Right lobe of liver (tissue), 6 donors: ENCODE results near the gene AGRN. TPM values are rescaled to one million over a fixed set of nuclear protein-coding genes. Genes with fewer than 3 reads are reported as not detected.

Experiments
- ATAC-seq, 4 donors: fragments of 200-7000 bp; cut with Tn5 transposase; one replicate each; pipeline ENCODE4 v1.9.1; 2020; ENCODE audit warnings: mild to moderate bottlenecking in 4 of 4, moderate library complexity in 4 of 4
- DNase-seq, 3 donors: peaks; one replicate each; pipeline ENCODE4 v3.0.0-alpha.2; 2020
- H3K27ac ChIP-seq, 3 donors: fragments of 200-600 bp; one replicate each; pipeline ENCODE4 v1.8.0; 2022
- H3K27me3 ChIP-seq, 2 donors: fragments of 200-600 bp; one replicate each; pipeline ENCODE4 v1.8.0; 2022
- H3K36me3 ChIP-seq, 4 donors: fragments of 200-600 bp; sonication (generic) in 1 of 4; one replicate each; pipeline versions ENCODE4 v1.5.1 to v1.8.0; 2017 to 2022; ENCODE audit warnings: control low read depth in 1 of 4
- H3K4me1 ChIP-seq, 4 donors: fragments of 200-600 bp; sonication (generic) in 1 of 4; one replicate each; pipeline versions ENCODE4 v1.5.1 to v1.8.0; 2017 to 2022; ENCODE audit warnings: control low read depth in 1 of 4
- H3K4me3 ChIP-seq, 3 donors: fragments of 200-600 bp; one replicate each; pipeline ENCODE4 v1.8.0; 2022
- H3K9me3 ChIP-seq, 4 donors: fragments of 200-600 bp; sonication (generic) in 1 of 4; one replicate each; pipeline versions ENCODE4 v1.5.1 to v1.8.0; 2017 to 2022; ENCODE audit warnings: control low read depth in 1 of 4
- POLR2A ChIP-seq: fragments of 450-650 bp; IDR thresholded peaks from one replicate; pipeline ENCODE4 v1.6.1; 2017; ENCODE audit warnings: antibody characterized with exemption, mild to moderate bottlenecking
- WGBS: methylation state at CpG from one replicate; pipeline ENCODE4 v1.1.6; 2018; ENCODE audit warnings: low coverage, low lambda C conversion rate; ENCODE audit not compliant: insufficient coverage; ENCODE audit errors: missing lambda C conversion rate; 5-methylcytosine and 5-hydroxymethylcytosine counted together
- intact Hi-C, 2 donors: fragments of 100-400 bp; cut with DNase I; formaldehyde crosslinking; loops; one replicate each; pipeline versions ENCODE4 v1.11.2 to v1.14.1; 2022
- total RNA-seq, 6 experiments: library from RNA; depleted of rRNA in 2 of 6; stranded (reverse); fragments of >200 nt in 2 of 6; fragmentation: NEBNext Ultra II Directional in 3 of 6; extraction: Animal tissue kit (Norgen Biotek cat#: 25700) in 3 of 6; gene quantifications; one replicate each; pipeline versions ENCODE4 v1.1.0 to v1.2.4, GENCODE V29; 2016 to 2023
- TF ChIP-seq, protein P1 (sequence below), 4 donors: fragments of 200-600 bp in 3 of 4; fragments of 450-650 bp in 1 of 4; IDR thresholded peaks; one replicate each; pipeline versions ENCODE4 v1.5.1 to v1.8.0; 2016 to 2022; ENCODE audit warnings: antibody characterized with exemption in 4 of 4, mild to moderate bottlenecking in 2 of 4
- donor health status: DM: no; HTN: yes; CAD: no.
- donor health status: DM: no; HTN: no; CAD: no.
- donor health status: DM: no; HTN: no; CAD: no.
- donor health status: DM: no; HTN: yes; CAD: no.
- donor health status: DM: no; HTN: yes; CAD: no.

AGRN gene
- total RNA-seq, 6 experiments from 2014 or later = 14.2 to 44.5 (median 35.2) TPM

DNA sequence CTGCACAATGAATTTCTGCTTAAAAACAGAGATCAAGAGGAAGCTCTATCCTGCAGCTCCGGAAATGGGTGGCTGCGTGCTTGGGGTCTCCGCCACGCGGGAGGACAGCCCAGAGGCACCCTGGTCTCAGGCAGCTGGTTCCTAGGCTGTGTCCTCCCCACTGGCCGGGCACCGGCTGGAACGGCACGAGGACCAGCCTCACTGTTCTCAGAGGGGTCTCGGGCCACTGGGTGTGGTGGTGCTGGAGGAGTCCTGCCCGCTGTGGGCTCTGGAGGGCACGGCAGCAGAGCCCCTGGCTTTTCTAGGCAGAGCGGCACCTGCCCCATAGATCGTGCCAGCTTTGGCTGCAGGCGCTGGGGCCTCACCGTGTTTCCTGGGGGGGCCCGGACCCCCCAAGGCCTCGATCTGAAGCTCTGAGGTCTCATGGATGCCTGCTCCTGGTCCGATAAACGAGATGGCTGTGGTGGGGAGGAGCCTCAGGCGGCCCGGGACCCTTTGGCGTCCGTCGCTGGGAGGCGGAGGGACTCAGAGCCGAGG is 62.4 kb downstream of the AGRN start:
- intact Hi-C loops = no loop called here
- ATAC-seq (no peak), DNase-seq (peak in 2 of 3 donors; percentile 37 to 38)
- WGBS = no CpG with 5 or more reads among the region's 27 CpGs
- Histone ChIP-seq H3K36me3 (no peaks in the 10 kb centered on the region), H3K9me3 (no peaks in the 10 kb centered on the region), H3K27ac (no peak overlapping the region), H3K4me3 (no peak overlapping the region), H3K4me1 (peaks cover 0 to 11% (median 7%) of the 10 kb centered on the region in 4 donors), H3K27me3 (no peaks in the 10 kb centered on the region)
- TF ChIP-seq, protein P1, sequence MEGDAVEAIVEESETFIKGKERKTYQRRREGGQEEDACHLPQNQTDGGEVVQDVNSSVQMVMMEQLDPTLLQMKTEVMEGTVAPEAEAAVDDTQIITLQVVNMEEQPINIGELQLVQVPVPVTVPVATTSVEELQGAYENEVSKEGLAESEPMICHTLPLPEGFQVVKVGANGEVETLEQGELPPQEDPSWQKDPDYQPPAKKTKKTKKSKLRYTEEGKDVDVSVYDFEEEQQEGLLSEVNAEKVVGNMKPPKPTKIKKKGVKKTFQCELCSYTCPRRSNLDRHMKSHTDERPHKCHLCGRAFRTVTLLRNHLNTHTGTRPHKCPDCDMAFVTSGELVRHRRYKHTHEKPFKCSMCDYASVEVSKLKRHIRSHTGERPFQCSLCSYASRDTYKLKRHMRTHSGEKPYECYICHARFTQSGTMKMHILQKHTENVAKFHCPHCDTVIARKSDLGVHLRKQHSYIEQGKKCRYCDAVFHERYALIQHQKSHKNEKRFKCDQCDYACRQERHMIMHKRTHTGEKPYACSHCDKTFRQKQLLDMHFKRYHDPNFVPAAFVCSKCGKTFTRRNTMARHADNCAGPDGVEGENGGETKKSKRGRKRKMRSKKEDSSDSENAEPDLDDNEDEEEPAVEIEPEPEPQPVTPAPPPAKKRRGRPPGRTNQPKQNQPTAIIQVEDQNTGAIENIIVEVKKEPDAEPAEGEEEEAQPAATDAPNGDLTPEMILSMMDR (IDR thresholded peaks at IDR 0.05) = no peak
- TF ChIP-seq POLR2A = no peak

DNA sequence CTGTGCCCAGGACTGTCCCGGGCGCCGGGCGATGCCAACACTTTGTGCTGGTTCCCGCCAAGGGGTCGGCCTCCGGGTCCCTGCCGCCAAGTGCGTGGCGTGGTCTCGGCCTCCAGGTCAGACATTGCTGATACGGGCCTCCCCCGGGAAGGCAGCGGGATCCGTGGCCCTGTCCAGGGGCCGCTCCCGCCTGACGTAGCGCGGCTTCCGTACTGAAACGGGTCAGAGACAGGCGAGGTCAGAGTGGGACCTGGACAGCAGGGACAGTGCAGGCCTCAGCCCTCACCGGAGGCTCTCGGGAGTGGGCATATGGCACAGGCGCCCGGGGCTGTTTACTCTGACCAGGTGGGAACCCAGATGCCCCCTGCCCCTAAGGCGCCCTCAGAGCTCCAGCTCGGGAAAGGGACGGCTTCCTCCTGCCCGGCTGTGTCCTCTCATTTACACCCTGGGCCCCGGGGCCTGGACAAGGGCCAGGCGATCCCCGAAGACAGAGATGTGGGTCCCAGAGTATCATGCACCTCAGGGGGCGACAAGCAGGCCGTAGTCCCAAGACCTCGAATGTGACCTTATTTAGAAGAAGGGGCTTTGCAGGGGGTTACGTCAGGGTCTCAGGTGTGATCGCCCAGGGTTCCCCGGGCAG is 63.0 kb downstream of the AGRN start:
- intact Hi-C loops = no loop called here
- Histone ChIP-seq H3K9me3 (no peaks in the 10 kb centered on the region), H3K27me3 (no peaks in the 10 kb centered on the region), H3K4me3 (no peak overlapping the region), H3K4me1 (peaks cover 0 to 11% (median 7%) of the 10 kb centered on the region in 4 donors), H3K36me3 (no peaks in the 10 kb centered on the region), H3K27ac (no peak overlapping the region)
- ATAC-seq (no peak), DNase-seq (peak in 2 of 3 donors; percentile 20 to 46)
- no peak for TF ChIP-seq POLR2A
- TF ChIP-seq, protein P1 (IDR thresholded peaks at IDR 0.05) = no peak
- 95% methylated on average over 4 of the region's 40 CpGs for WGBS

DNA sequence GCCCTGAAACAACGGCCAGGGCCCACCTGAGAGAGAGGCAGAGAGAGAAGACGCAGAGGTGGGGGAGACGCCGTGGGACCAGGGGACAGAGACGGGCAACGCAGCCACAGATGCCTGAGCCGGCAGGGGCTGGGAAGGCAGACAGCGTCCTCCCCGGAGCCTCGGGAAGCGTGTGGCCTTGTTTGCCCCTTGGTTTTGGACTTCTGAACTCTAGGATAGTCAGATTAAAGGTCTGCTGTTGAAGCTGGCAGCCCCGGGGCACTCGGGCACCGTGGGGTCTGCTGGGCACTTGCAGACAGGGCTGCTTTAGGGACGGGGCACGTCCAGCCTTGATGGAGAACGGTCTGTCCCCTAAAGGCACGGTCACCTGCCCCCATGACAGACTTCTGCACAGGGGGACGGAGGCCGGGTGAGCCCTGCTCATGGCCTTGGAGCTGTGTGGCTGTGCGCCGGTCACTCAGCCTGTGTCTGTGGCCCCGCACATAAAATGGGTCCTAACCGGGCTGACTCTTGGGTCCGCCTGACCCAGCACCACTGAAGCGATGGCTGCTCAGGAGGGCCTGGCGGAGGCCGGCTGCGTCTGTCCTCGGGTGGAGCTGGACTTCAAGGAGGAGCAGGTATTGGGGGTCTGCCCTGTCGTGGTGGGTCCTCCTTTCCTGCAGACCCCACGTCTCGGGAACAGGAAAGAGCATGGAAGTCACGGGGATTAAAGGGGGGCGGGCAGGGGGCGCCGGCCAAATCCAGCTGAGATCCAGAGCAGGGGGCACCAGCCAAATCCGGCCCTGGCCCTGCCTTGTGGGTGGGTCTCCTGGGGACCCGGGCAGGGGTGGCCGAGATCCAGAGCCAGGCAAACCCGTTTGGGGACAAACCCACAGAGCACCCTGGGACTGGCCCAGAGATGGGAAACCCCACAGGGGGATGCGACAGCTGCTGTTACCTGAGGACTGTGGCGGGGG is 63.8 kb downstream of the AGRN start:
- H3K9me3 ChIP-seq = no peaks in the 10 kb centered on the region
- no peak for TF ChIP-seq POLR2A
- TF ChIP-seq, protein P1 (IDR thresholded peaks at IDR 0.05) = no peak
- WGBS = 95% methylated on average over 8 of the region's 43 CpGs
- no peak overlapping the region for H3K4me3 ChIP-seq
- ATAC-seq (no peak), DNase-seq (peak in 1 of 3 donors; percentile 43)
- intact Hi-C loops = no loop called here
- no peak overlapping the region for H3K27ac ChIP-seq
- H3K27me3 ChIP-seq = no peaks in the 10 kb centered on the region
- no peaks in the 10 kb centered on the region for H3K36me3 ChIP-seq
- H3K4me1 ChIP-seq = peaks cover 0 to 11% (median 7%) of the 10 kb centered on the region in 4 donors

DNA sequence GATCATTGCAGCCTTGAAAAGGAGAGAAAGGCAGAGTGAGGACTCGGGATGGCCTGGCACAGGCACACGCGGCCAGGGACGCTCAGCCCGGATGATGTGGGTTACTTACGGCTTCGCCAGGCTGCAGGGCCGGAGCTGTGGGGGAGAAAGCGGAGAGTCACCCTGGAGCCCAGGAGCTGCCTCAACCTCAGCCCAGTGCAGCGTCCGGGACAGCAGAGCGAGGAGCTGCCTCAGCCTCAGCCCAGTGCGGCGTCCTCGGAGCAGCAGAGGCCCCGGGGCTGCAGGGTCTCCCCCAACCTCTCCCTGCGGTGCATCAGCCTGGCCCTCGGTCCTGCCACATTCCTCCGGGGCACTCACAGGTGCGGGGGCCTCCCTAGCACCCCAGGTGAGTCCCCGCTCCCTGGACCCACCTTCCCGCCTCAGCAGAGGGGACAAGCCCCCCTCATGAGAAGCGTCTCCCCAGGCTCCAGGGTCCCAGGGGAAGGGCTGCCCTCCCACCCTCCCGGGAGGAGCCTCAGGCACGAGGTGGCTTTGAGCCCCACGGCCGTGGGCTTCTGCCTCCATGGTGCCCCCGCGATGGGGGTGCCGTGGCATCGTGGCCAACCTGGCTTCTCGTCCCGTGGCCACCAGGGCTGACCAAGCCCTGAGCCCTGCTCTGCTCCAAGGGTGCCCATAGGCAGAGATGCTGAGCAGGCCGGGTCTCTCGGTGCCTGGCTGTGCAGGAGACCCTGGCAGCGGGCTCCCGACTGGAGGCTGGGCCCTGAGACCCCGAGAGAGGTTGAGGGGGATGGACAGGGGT is 64.7 kb downstream of the AGRN start:
- TF ChIP-seq, protein P1 (IDR thresholded peaks at IDR 0.05) = no peak
- TF ChIP-seq POLR2A = no peak
- H3K4me3 ChIP-seq = no peak overlapping the region
- ATAC-seq = no peak
- no peaks in the 10 kb centered on the region for H3K27me3 ChIP-seq
- DNase-seq = peak in 1 of 3 donors; percentile 52
- no peaks in the 10 kb centered on the region for H3K36me3 ChIP-seq
- H3K4me1 ChIP-seq = peaks cover 0 to 8% (median 5%) of the 10 kb centered on the region in 4 donors
- no peak overlapping the region for H3K27ac ChIP-seq
- WGBS = no CpG with 5 or more reads among the region's 38 CpGs
- no peaks in the 10 kb centered on the region for H3K9me3 ChIP-seq
- intact Hi-C loops = no loop called here
